HEK293 (cell line): Measurements from ENCODE around the gene KIAA0513.

ENCODE experiments used
- YY2 ChIP-seq: fragments of 450-650 bp; formaldehyde crosslinking; IDR thresholded peaks from 2 replicates; pipeline ENCODE4 v1.5.1; 2016; ENCODE audit warnings: missing biosample characterization, missing genetic modification characterization
- ZXDB ChIP-seq: fragments of 450-650 bp; formaldehyde crosslinking; IDR thresholded peaks from 2 replicates; pipeline ENCODE4 v1.5.1; 2016; ENCODE audit warnings: missing biosample characterization, missing genetic modification characterization

- TF ChIP-seq YY2 (tag by site-specific recombination) (no peak), ZXDB (no peak)
Measured at GRCh38 chr16:85048921-85049562, 21.4 kb downstream of the KIAA0513 start.
